HEK293 (cell line): ENCODE data around the gene MYADML2.

Experiments
- CTCF ChIA-PET: fragments of 350-600 bp; formaldehyde crosslinking; extraction: SDS; loops from one replicate; lab custom pipeline; 2021; ENCODE audit warnings: antibody characterized with exemption; lab: Yijun Ruan, JAX
- POLR2A ChIA-PET: fragments of 300-600 bp; formaldehyde crosslinking; extraction: SDS; loops from one replicate; lab custom pipeline; 2020; ENCODE audit warnings: antibody characterized with exemption, inconsistent platforms; lab: Yijun Ruan, JAX
- H3K27ac ChIP-seq: fragments of 200-500 bp; sonication (Bioruptor generic); 2 replicates; pipeline ENCODE4 v1.5.1; 2014; ENCODE audit warnings: low read depth, low read length, control low read depth, inconsistent platforms; ENCODE audit errors: extremely low read depth
- H3K36me3 ChIP-seq, 2 experiments: fragments of 200-500 bp in 1 of 2; sonication (Bioruptor generic) in 1 of 2; 1 replicate in 1 of 2; 2 replicates in 1 of 2; pipeline ENCODE4 v1.5.1; 2014 to 2017; ENCODE audit warnings: inconsistent platforms in 2 of 2, low read length in 2 of 2; ENCODE audit not compliant: control insufficient read depth in 2 of 2, insufficient read depth in 1 of 2
- H3K4me1 ChIP-seq: fragments of 200-500 bp; sonication (Bioruptor generic); 2 replicates; pipeline ENCODE4 v1.5.1; 2014; ENCODE audit warnings: mild to moderate bottlenecking, low read length, inconsistent platforms; ENCODE audit not compliant: control insufficient read depth, insufficient read depth
- H3K4me3 ChIP-seq: 2 replicates; pipeline ENCODE4 v1.5.1; 2011; ENCODE audit warnings: low read depth, mild to moderate bottlenecking, control low read depth, low read length, moderate library complexity
- H3K9me3 ChIP-seq: fragments of 200-500 bp; sonication (Bioruptor generic); 2 replicates; pipeline ENCODE4 v1.5.1; 2014; ENCODE audit warnings: low read depth, low read length, inconsistent platforms; ENCODE audit not compliant: control insufficient read depth, insufficient read depth
- ATF2 ChIP-seq: fragments of 450-650 bp; formaldehyde crosslinking; IDR thresholded peaks from 2 replicates; pipeline ENCODE4 v1.5.1; 2016; ENCODE audit warnings: missing biosample characterization, missing genetic modification characterization, low read depth
- CTCF ChIP-seq: fragments of 450-650 bp; formaldehyde crosslinking; IDR thresholded peaks from 2 replicates; pipeline ENCODE4 v1.5.1; 2016; ENCODE audit warnings: missing biosample characterization, missing genetic modification characterization
- ELK4 ChIP-seq: IDR thresholded peaks from 2 replicates; pipeline ENCODE4 v1.6.1; 2011; ENCODE audit warnings: mild to moderate bottlenecking, low read depth, low read length, borderline replicate concordance
- GLI2 ChIP-seq: fragments of 450-650 bp; formaldehyde crosslinking; IDR thresholded peaks from 2 replicates; pipeline ENCODE4; 2017; ENCODE audit warnings: missing biosample characterization, missing genetic modification characterization, low read depth, borderline replicate concordance
- GLIS1 ChIP-seq: fragments of 450-650 bp; formaldehyde crosslinking; IDR thresholded peaks from 2 replicates; pipeline ENCODE4 v1.5.1; 2016; ENCODE audit warnings: missing biosample characterization, missing genetic modification characterization
- GLIS2 ChIP-seq: fragments of 450-650 bp; formaldehyde crosslinking; IDR thresholded peaks from 2 replicates; pipeline ENCODE4 v1.5.1; 2016; ENCODE audit warnings: missing biosample characterization, missing genetic modification characterization
- HIC1 ChIP-seq: fragments of 450-650 bp; formaldehyde crosslinking; IDR thresholded peaks from 2 replicates; pipeline ENCODE4 v1.5.1; 2016; ENCODE audit warnings: missing biosample characterization, missing genetic modification characterization
- MEIS1 ChIP-seq: sonication (generic); formaldehyde crosslinking; IDR thresholded peaks from 2 replicates; pipeline ENCODE4 v1.8.1; 2022; ENCODE audit warnings: missing genetic modification reagents, mild to moderate bottlenecking, borderline replicate concordance
- TCF7L2 ChIP-seq: IDR thresholded peaks from 2 replicates; pipeline ENCODE4 v1.6.1; 2011; ENCODE audit warnings: low read depth, mild to moderate bottlenecking, inconsistent platforms, low read length, moderate library complexity, borderline replicate concordance
- ZBTB26 ChIP-seq: fragments of 450-650 bp; formaldehyde crosslinking; optimal IDR thresholded peaks from 2 replicates; pipeline ENCODE3; 2016; ENCODE audit warnings: missing biosample characterization, mild to moderate bottlenecking, missing genetic modification characterization
- ZBTB48 ChIP-seq: fragments of 450-650 bp; formaldehyde crosslinking; IDR thresholded peaks from 2 replicates; pipeline ENCODE4 v1.5.1; 2016; ENCODE audit warnings: missing biosample characterization, missing genetic modification characterization
- ZFP3 ChIP-seq: fragments of 450-650 bp; formaldehyde crosslinking; IDR thresholded peaks from 2 replicates; pipeline ENCODE4 v1.5.1; 2016; ENCODE audit warnings: low read depth, missing biosample characterization, missing genetic modification characterization
- ZIC2 ChIP-seq: fragments of 450-650 bp; formaldehyde crosslinking; IDR thresholded peaks from 2 replicates; pipeline ENCODE4 v1.5.1; 2016; ENCODE audit warnings: missing biosample characterization, missing genetic modification characterization
- ZNF146 ChIP-seq: fragments of 450-650 bp; formaldehyde crosslinking; IDR thresholded peaks from 2 replicates; pipeline ENCODE4 v1.5.1; 2016; ENCODE audit warnings: missing biosample characterization, missing genetic modification characterization
- ZNF155 ChIP-seq: fragments of 450-650 bp; formaldehyde crosslinking; IDR thresholded peaks from 2 replicates; pipeline ENCODE4 v1.5.1; 2016; ENCODE audit warnings: missing biosample characterization, missing genetic modification characterization
- ZNF16 ChIP-seq: fragments of 450-650 bp; formaldehyde crosslinking; IDR thresholded peaks from 2 replicates; pipeline ENCODE4 v1.5.1; 2016; ENCODE audit warnings: low read depth, missing biosample characterization, missing genetic modification characterization
- ZNF19 ChIP-seq: fragments of 450-650 bp; formaldehyde crosslinking; IDR thresholded peaks from 2 replicates; pipeline ENCODE4; 2016; ENCODE audit warnings: missing biosample characterization, missing genetic modification characterization, low read depth
- ZNF221 ChIP-seq: fragments of 450-650 bp; formaldehyde crosslinking; IDR thresholded peaks from 2 replicates; pipeline ENCODE4 v1.5.1; 2017; ENCODE audit warnings: missing biosample characterization, missing genetic modification characterization, borderline replicate concordance
- ZNF266 ChIP-seq: fragments of 450-650 bp; formaldehyde crosslinking; IDR thresholded peaks from 2 replicates; pipeline ENCODE4 v1.5.1; 2016; ENCODE audit warnings: missing biosample characterization, missing genetic modification characterization, low read depth
- ZNF292 ChIP-seq: fragments of 450-650 bp; formaldehyde crosslinking; IDR thresholded peaks from 2 replicates; pipeline ENCODE4 v1.5.1; 2016; ENCODE audit warnings: low read depth, missing biosample characterization, missing genetic modification characterization, borderline replicate concordance
- ZNF335 ChIP-seq: fragments of 450-650 bp; formaldehyde crosslinking; conservative IDR thresholded peaks from 2 replicates; pipeline ENCODE4 v1.5.1; 2016; ENCODE audit warnings: missing biosample characterization, missing genetic modification characterization
- ZNF433 ChIP-seq: fragments of 450-650 bp; formaldehyde crosslinking; IDR thresholded peaks from 2 replicates; pipeline ENCODE4 v1.5.1; 2016; ENCODE audit warnings: missing biosample characterization, missing genetic modification characterization, low read depth
- ZNF521 ChIP-seq: fragments of 450-650 bp; formaldehyde crosslinking; IDR thresholded peaks from 2 replicates; pipeline ENCODE4 v1.5.1; 2017; ENCODE audit warnings: missing biosample characterization, mild to moderate bottlenecking, missing genetic modification characterization
- ZNF529 ChIP-seq: fragments of 450-650 bp; formaldehyde crosslinking; IDR thresholded peaks from 2 replicates; pipeline ENCODE4 v1.5.1; 2017; ENCODE audit warnings: missing genetic modification characterization, missing biosample characterization; ENCODE audit not compliant: insufficient replicate concordance
- ZNF549 ChIP-seq: fragments of 450-650 bp; IDR thresholded peaks from 2 replicates; pipeline ENCODE4 v1.5.1; 2018; ENCODE audit warnings: missing biosample characterization, missing genetic modification characterization, mild to moderate bottlenecking, inconsistent platforms, moderate library complexity
- ZNF555 ChIP-seq: fragments of 450-650 bp; formaldehyde crosslinking; conservative IDR thresholded peaks from 2 replicates; pipeline ENCODE4 v1.5.1; 2017; ENCODE audit warnings: missing biosample characterization, mild to moderate bottlenecking, missing genetic modification characterization, inconsistent platforms
- ZNF558 ChIP-seq: fragments of 450-650 bp; formaldehyde crosslinking; IDR thresholded peaks from 2 replicates; pipeline ENCODE4 v1.5.1; 2016; ENCODE audit warnings: missing biosample characterization, missing genetic modification characterization
- ZNF571 ChIP-seq: fragments of 450-650 bp; formaldehyde crosslinking; IDR thresholded peaks from 2 replicates; pipeline ENCODE4 v1.5.0; 2017; ENCODE audit warnings: missing biosample characterization, missing genetic modification characterization
- ZNF621 ChIP-seq: fragments of 450-650 bp; formaldehyde crosslinking; IDR thresholded peaks from 2 replicates; pipeline ENCODE4 v1.5.1; 2017; ENCODE audit warnings: missing biosample characterization, missing genetic modification characterization
- ZNF747 ChIP-seq: fragments of 450-650 bp; formaldehyde crosslinking; IDR thresholded peaks from 2 replicates; pipeline ENCODE4 v1.5.1; 2016; ENCODE audit warnings: missing biosample characterization, missing genetic modification characterization
- ZNF791 ChIP-seq: fragments of 450-650 bp; formaldehyde crosslinking; IDR thresholded peaks from 2 replicates; pipeline ENCODE4 v1.5.1; 2016; ENCODE audit warnings: missing biosample characterization, missing genetic modification characterization

The MYADML2 gene

GRCh38 chr17:81958633-81959342, 11.8 kb upstream of the MYADML2 start:
- Histone ChIP-seq H3K27ac (no peak overlapping the region), H3K4me3 (no peak overlapping the region), H3K9me3 (no peaks in the 10 kb centered on the region), H3K4me1 (peaks cover 4% of the 10 kb centered on the region; the same call in 1 of the 2 replicates), H3K36me3 (no peaks in the 10 kb centered on the region)
- ChIA-PET CTCF (interaction anchor here (0.6 to 3.0 kb wide), 47 partner anchors 8 to 1208 kb away, joined by 3 to 105 read pairs (median 4); partner anchors contain the start of genes ASPSCR1, CENPX, DCXR and LRRC45), POLR2A (interaction anchor here (0.7 to 2.3 kb wide), 12 partner anchors 19 to 148 kb away, joined by 3 to 16 read pairs (median 4); partner anchors contain the start of genes ASPSCR1, CENPX, DCXR and FASN)
- peak; percentile 56 for TF ChIP-seq GLIS2 (tag by site-specific recombination)
- TF ChIP-seq ZBTB48 (tag by site-specific recombination): no peak
- no peak for TF ChIP-seq CTCF (tag by site-specific recombination)
- peak; percentile 27; the same call in 1 of the 2 replicates for TF ChIP-seq HIC1 (tag by site-specific recombination)
- TF ChIP-seq ZNF521 (tag by site-specific recombination): no peak
- no peak for TF ChIP-seq ZNF549 (tag by site-specific recombination)
- no peak for TF ChIP-seq ELK4
- TF ChIP-seq ZNF747 (tag by site-specific recombination): no peak
- TF ChIP-seq ZNF621 (tag by site-specific recombination): no peak
- TF ChIP-seq ZNF19 (tag by site-specific recombination): no peak
- TF ChIP-seq MEIS1 (CRISPR knock-in tag): no peak
- no peak for TF ChIP-seq ZNF529 (tag by site-specific recombination)
- TF ChIP-seq ZNF558 (tag by site-specific recombination): no peak
- peak; percentile 93 for TF ChIP-seq GLIS1 (tag by site-specific recombination)
- TF ChIP-seq ZNF266: no peak
- TF ChIP-seq ZFP3 (tag by site-specific recombination): no peak
- TF ChIP-seq ZNF791 (tag by site-specific recombination): no peak
- TF ChIP-seq ZNF555: no peak
- no peak for TF ChIP-seq ZNF221 (tag by site-specific recombination)
- TF ChIP-seq TCF7L2: no peak
- TF ChIP-seq ZNF335 (tag by site-specific recombination): peak; percentile 61
- no peak for TF ChIP-seq ZNF16 (tag by site-specific recombination)
- TF ChIP-seq ZNF146 (tag by site-specific recombination): no peak
- no peak for TF ChIP-seq ZNF292
- TF ChIP-seq ZIC2 (tag by site-specific recombination): peak; percentile 75
- TF ChIP-seq ZNF433 (tag by site-specific recombination): no peak
- TF ChIP-seq ATF2 (tag by site-specific recombination): no peak
- no peak for TF ChIP-seq ZNF155
- no peak for TF ChIP-seq GLI2 (tag by site-specific recombination)
- TF ChIP-seq ZBTB26 (tag by site-specific recombination): no peak
- TF ChIP-seq ZNF571 (tag by site-specific recombination): no peak
